ENCODE results near the gene ZNF521.

Gene ZNF521

GRCh38 chr18:25322806-25323205, 29.2 kb downstream of the ZNF521 start:
- Histone ChIP-seq H3K36me3 (replicated peaks) (no peaks in the 10 kb centered on the region), H3K4me1 (no peaks in the 10 kb centered on the region), H3K9me3 (no peaks in the 10 kb centered on the region), H3K4me3 (no peak overlapping the region), H3K27me3 (ENCODE audit: low read depth) (no peaks in the 10 kb centered on the region)
- no peak for DNase-seq (ENCODE audit: low spot score in 2 of 2)
- in situ Hi-C loops (cut with MboI; ENCODE audit: low sequenced_read_pairs) = no loop called here

GRCh38 chr18:25316381-25317018, 35.5 kb downstream of the ZNF521 start:
- no peaks in the 10 kb centered on the region for H3K27me3 ChIP-seq (ENCODE audit: low read depth)
- no peaks in the 10 kb centered on the region for H3K4me1 ChIP-seq
- H3K4me3 ChIP-seq = no peak overlapping the region
- H3K9me3 ChIP-seq = no peaks in the 10 kb centered on the region
- DNase-seq (ENCODE audit: low spot score in 2 of 2) = no peak
- in situ Hi-C loops (cut with MboI; ENCODE audit: low sequenced_read_pairs) = no loop called here
- H3K36me3 ChIP-seq (replicated peaks) = no peaks in the 10 kb centered on the region

GRCh38 chr18:25314838-25315190, 37.2 kb downstream of the ZNF521 start:
- no peak for DNase-seq (ENCODE audit: low spot score in 2 of 2)
- H3K9me3 ChIP-seq = no peaks in the 10 kb centered on the region
- no peaks in the 10 kb centered on the region for H3K27me3 ChIP-seq (ENCODE audit: low read depth)
- in situ Hi-C loops (cut with MboI; ENCODE audit: low sequenced_read_pairs) = no loop called here
- no peak overlapping the region for H3K4me3 ChIP-seq
- no peaks in the 10 kb centered on the region for H3K4me1 ChIP-seq
- no peaks in the 10 kb centered on the region for H3K36me3 ChIP-seq (replicated peaks)

- in situ Hi-C loops (cut with MboI; ENCODE audit: low sequenced_read_pairs) = no loop called here
- no peak for DNase-seq (ENCODE audit: low spot score in 2 of 2)
- no peaks in the 10 kb centered on the region for H3K27me3 ChIP-seq (ENCODE audit: low read depth)
- H3K4me1 ChIP-seq = no peaks in the 10 kb centered on the region
- H3K9me3 ChIP-seq = no peaks in the 10 kb centered on the region
- H3K4me3 ChIP-seq = no peak overlapping the region
- no peaks in the 10 kb centered on the region for H3K36me3 ChIP-seq (replicated peaks)
Observed at GRCh38 chr18:25314151-25314837, 37.7 kb downstream of the ZNF521 start.

- no peaks in the 10 kb centered on the region for H3K9me3 ChIP-seq
- no peak overlapping the region for H3K4me3 ChIP-seq
- no peaks in the 10 kb centered on the region for H3K4me1 ChIP-seq
- H3K27me3 ChIP-seq (ENCODE audit: low read depth) = no peaks in the 10 kb centered on the region
- DNase-seq (ENCODE audit: low spot score in 2 of 2) = no peak
- in situ Hi-C loops (cut with MboI; ENCODE audit: low sequenced_read_pairs) = no loop called here
- H3K36me3 ChIP-seq (replicated peaks) = no peaks in the 10 kb centered on the region
Observed at GRCh38 chr18:25313268-25313667, 38.7 kb downstream of the ZNF521 start.

- DNase-seq (ENCODE audit: low spot score in 2 of 2) = no peak
- H3K27me3 ChIP-seq (ENCODE audit: low read depth) = no peaks in the 10 kb centered on the region
- no peaks in the 10 kb centered on the region for H3K36me3 ChIP-seq (replicated peaks)
- in situ Hi-C loops (cut with MboI; ENCODE audit: low sequenced_read_pairs) = no loop called here
- no peak overlapping the region for H3K4me3 ChIP-seq
- no peaks in the 10 kb centered on the region for H3K4me1 ChIP-seq
- no peaks in the 10 kb centered on the region for H3K9me3 ChIP-seq
Observed at GRCh38 chr18:25310045-25310444, 41.9 kb downstream of the ZNF521 start.

- Histone ChIP-seq H3K4me3 (no peak overlapping the region), H3K36me3 (replicated peaks) (no peaks in the 10 kb centered on the region), H3K4me1 (no peaks in the 10 kb centered on the region), H3K27me3 (ENCODE audit: low read depth) (no peaks in the 10 kb centered on the region), H3K9me3 (no peaks in the 10 kb centered on the region)
- DNase-seq (ENCODE audit: low spot score in 2 of 2) = no peak
- in situ Hi-C loops (cut with MboI; ENCODE audit: low sequenced_read_pairs) = no loop called here
Observed at GRCh38 chr18:25308381-25308780, 43.6 kb downstream of the ZNF521 start.

- DNase-seq (ENCODE audit: low spot score in 2 of 2) = no peak
- in situ Hi-C loops (cut with MboI; ENCODE audit: low sequenced_read_pairs) = no loop called here
- no peaks in the 10 kb centered on the region for H3K27me3 ChIP-seq (ENCODE audit: low read depth)
- H3K4me3 ChIP-seq = no peak overlapping the region
- H3K36me3 ChIP-seq (replicated peaks) = no peaks in the 10 kb centered on the region
- no peaks in the 10 kb centered on the region for H3K9me3 ChIP-seq
- H3K4me1 ChIP-seq = no peaks in the 10 kb centered on the region
Observed at GRCh38 chr18:25307192-25307591, 44.8 kb downstream of the ZNF521 start.

- Histone ChIP-seq H3K9me3 (no peaks in the 10 kb centered on the region), H3K4me1 (no peaks in the 10 kb centered on the region), H3K36me3 (replicated peaks) (no peaks in the 10 kb centered on the region), H3K27me3 (ENCODE audit: low read depth) (no peaks in the 10 kb centered on the region), H3K4me3 (no peak overlapping the region)
- in situ Hi-C loops (cut with MboI; ENCODE audit: low sequenced_read_pairs) = no loop called here
- no peak for DNase-seq (ENCODE audit: low spot score in 2 of 2)
Observed at GRCh38 chr18:25306671-25307070, 45.3 kb downstream of the ZNF521 start.

GRCh38 chr18:25305584-25305983, 46.4 kb downstream of the ZNF521 start:
- no peak overlapping the region for H3K4me3 ChIP-seq
- no peak for DNase-seq (ENCODE audit: low spot score in 2 of 2)
- in situ Hi-C loops (cut with MboI; ENCODE audit: low sequenced_read_pairs) = no loop called here

GRCh38 chr18:25300492-25300891, 51.5 kb downstream of the ZNF521 start:
- no peaks in the 10 kb centered on the region for H3K36me3 ChIP-seq (replicated peaks)
- no peaks in the 10 kb centered on the region for H3K9me3 ChIP-seq
- no peaks in the 10 kb centered on the region for H3K4me1 ChIP-seq
- no peaks in the 10 kb centered on the region for H3K27me3 ChIP-seq (ENCODE audit: low read depth)
- DNase-seq (ENCODE audit: low spot score in 2 of 2) = no peak
- in situ Hi-C loops (cut with MboI; ENCODE audit: low sequenced_read_pairs) = no loop called here
- H3K4me3 ChIP-seq = no peak overlapping the region

More at GRCh38 chr18:25305584-25305983, 46.4 kb downstream of the ZNF521 start:
- H3K36me3 ChIP-seq (replicated peaks) = no peaks in the 10 kb centered on the region
- no peaks in the 10 kb centered on the region for H3K4me1 ChIP-seq
- H3K27me3 ChIP-seq (ENCODE audit: low read depth) = no peaks in the 10 kb centered on the region
- H3K9me3 ChIP-seq = no peaks in the 10 kb centered on the region

- no peak for DNase-seq (ENCODE audit: low spot score in 2 of 2)
- no peaks in the 10 kb centered on the region for H3K36me3 ChIP-seq (replicated peaks)
- H3K4me3 ChIP-seq = no peak overlapping the region
- no peaks in the 10 kb centered on the region for H3K27me3 ChIP-seq (ENCODE audit: low read depth)
- in situ Hi-C loops (cut with MboI; ENCODE audit: low sequenced_read_pairs) = no loop called here
- H3K4me1 ChIP-seq = no peaks in the 10 kb centered on the region
- no peaks in the 10 kb centered on the region for H3K9me3 ChIP-seq
Observed at GRCh38 chr18:25299426-25300300, 52.3 kb downstream of the ZNF521 start.

GRCh38 chr18:25298853-25299274, 53.1 kb downstream of the ZNF521 start:
- in situ Hi-C loops (cut with MboI; ENCODE audit: low sequenced_read_pairs) = no loop called here
- Histone ChIP-seq H3K4me1 (no peaks in the 10 kb centered on the region), H3K27me3 (ENCODE audit: low read depth) (no peaks in the 10 kb centered on the region), H3K36me3 (replicated peaks) (no peaks in the 10 kb centered on the region), H3K4me3 (no peak overlapping the region), H3K9me3 (no peaks in the 10 kb centered on the region)
- DNase-seq (ENCODE audit: low spot score in 2 of 2) = no peak

- in situ Hi-C loops (cut with MboI; ENCODE audit: low sequenced_read_pairs) = no loop called here
- H3K9me3 ChIP-seq = no peaks in the 10 kb centered on the region
- no peak overlapping the region for H3K4me3 ChIP-seq
- DNase-seq (ENCODE audit: low spot score in 2 of 2) = no peak
- H3K36me3 ChIP-seq (replicated peaks) = no peaks in the 10 kb centered on the region
- H3K27me3 ChIP-seq (ENCODE audit: low read depth) = no peaks in the 10 kb centered on the region
- no peaks in the 10 kb centered on the region for H3K4me1 ChIP-seq
Observed at GRCh38 chr18:25295624-25296138, 56.3 kb downstream of the ZNF521 start.
